ENCODE measurements around the gene HNRNPL. TPM values are rescaled to one million over a fixed set of nuclear protein-coding genes. Genes with fewer than 3 reads are reported as not detected.
A peak's percentile ranks its signal among the peaks of the same experiment; 100 is the strongest.

HNRNPL gene
- total RNA-seq, 1 experiment from 2014 or later = 710 TPM

- H4K8ac ChIP-seq (replicated peaks; ENCODE audit: insufficient read length, low read depth, low read length) = no peak overlapping the region
- H4K5ac ChIP-seq (ENCODE audit: insufficient read length, low read depth, low read length) = no peak overlapping the region
- H3K4me1 ChIP-seq (ENCODE audit: insufficient read depth, low read length) = no peaks in the 10 kb centered on the region
- H3K23ac ChIP-seq (ENCODE audit: insufficient read length, low read depth, low read length) = no peak overlapping the region
- no peak overlapping the region for H3K4ac ChIP-seq (ENCODE audit: low read depth, low read length)
- no peak overlapping the region for H2BK15ac ChIP-seq (ENCODE audit: low read depth, low read length)
- Mint-ChIP-seq H3K27ac (peak overlapping the region in 2 of 3 experiments; percentile 34 to 67; a peak in 4 of 7 replicates), H3K9me3 (no peaks in the 10 kb centered on the region; a peak in 1 of 5 replicates), H3K27me3 (ENCODE audit: low read depth) (peaks cover 2% of the 10 kb centered on the region; the same call in 1 of the 2 replicates), H3K36me3 (ENCODE audit: insufficient read depth in 1 of 3, low read depth in 3 of 3) (peaks cover 89 to 99% (median 98%) of the 10 kb centered on the region in 3 experiments), H3K4me3 (peak overlapping the region in 1 of 2 experiments; percentile 39; a peak in 2 of 5 replicates), H3K4me1 (peaks cover 20 to 23% of the 10 kb centered on the region in 2 experiments)
- no peak overlapping the region for H3K56ac ChIP-seq (ENCODE audit: insufficient read length, low read depth, low read length)
- no peak overlapping the region for H3T11ph ChIP-seq (ENCODE audit: low read length)
- TF ChIP-seq, protein P1, sequence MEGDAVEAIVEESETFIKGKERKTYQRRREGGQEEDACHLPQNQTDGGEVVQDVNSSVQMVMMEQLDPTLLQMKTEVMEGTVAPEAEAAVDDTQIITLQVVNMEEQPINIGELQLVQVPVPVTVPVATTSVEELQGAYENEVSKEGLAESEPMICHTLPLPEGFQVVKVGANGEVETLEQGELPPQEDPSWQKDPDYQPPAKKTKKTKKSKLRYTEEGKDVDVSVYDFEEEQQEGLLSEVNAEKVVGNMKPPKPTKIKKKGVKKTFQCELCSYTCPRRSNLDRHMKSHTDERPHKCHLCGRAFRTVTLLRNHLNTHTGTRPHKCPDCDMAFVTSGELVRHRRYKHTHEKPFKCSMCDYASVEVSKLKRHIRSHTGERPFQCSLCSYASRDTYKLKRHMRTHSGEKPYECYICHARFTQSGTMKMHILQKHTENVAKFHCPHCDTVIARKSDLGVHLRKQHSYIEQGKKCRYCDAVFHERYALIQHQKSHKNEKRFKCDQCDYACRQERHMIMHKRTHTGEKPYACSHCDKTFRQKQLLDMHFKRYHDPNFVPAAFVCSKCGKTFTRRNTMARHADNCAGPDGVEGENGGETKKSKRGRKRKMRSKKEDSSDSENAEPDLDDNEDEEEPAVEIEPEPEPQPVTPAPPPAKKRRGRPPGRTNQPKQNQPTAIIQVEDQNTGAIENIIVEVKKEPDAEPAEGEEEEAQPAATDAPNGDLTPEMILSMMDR (conservative IDR thresholded peaks at IDR 0.05) = no peak
- no peak overlapping the region for H4K91ac ChIP-seq (ENCODE audit: insufficient read length, low read depth, low read length)
- no peaks in the 10 kb centered on the region for H3K27me3 ChIP-seq (ENCODE audit: insufficient read depth, low read length)
- peaks cover 8% of the 10 kb centered on the region for H3K23me2 ChIP-seq (ENCODE audit: insufficient read length, low read depth, low read length, poor library complexity, severe bottlenecking)
- no peak overlapping the region for H2AFZ ChIP-seq (ENCODE audit: low read length)
- H2BK20ac ChIP-seq (ENCODE audit: low read depth, low read length, poor library complexity, severe bottlenecking) = no peak overlapping the region
- no peak overlapping the region for H3K18ac ChIP-seq (ENCODE audit: insufficient read length, low read depth, low read length)
- no peak for DNase-seq
- H3K79me2 ChIP-seq (ENCODE audit: insufficient read depth, low read length) = peaks cover 18% of the 10 kb centered on the region
- H2BK12ac ChIP-seq (ENCODE audit: insufficient read length, low read depth, low read length) = no peak overlapping the region
- H3K79me1 ChIP-seq (ENCODE audit: insufficient read depth, low read depth, low read length, poor library complexity, severe bottlenecking) = peaks cover 8% of the 10 kb centered on the region
- H3K4me2 ChIP-seq (ENCODE audit: insufficient read depth, insufficient read length, low read length) = no peak overlapping the region
- no peak overlapping the region for H2AK5ac ChIP-seq (ENCODE audit: insufficient read length, low read length)
- no CpG with 5 or more reads among the region's 11 CpGs for WGBS (ENCODE audit: extremely low coverage, insufficient read length, low lambda C conversion rate)
- H3K9ac ChIP-seq (ENCODE audit: extremely low read depth, insufficient read length, low read length) = no peak overlapping the region
- no peak overlapping the region for H2BK5ac ChIP-seq (ENCODE audit: insufficient read length, low read length)
- no peak overlapping the region for H3K27ac ChIP-seq (ENCODE audit: insufficient read length, low read depth, low read length)
- H3K14ac ChIP-seq (ENCODE audit: insufficient read depth, low read length) = no peak overlapping the region
- H2BK120ac ChIP-seq (ENCODE audit: low read depth, low read length, poor library complexity, severe bottlenecking) = no peak overlapping the region
- H3K9me3 ChIP-seq (ENCODE audit: control insufficient read depth, low read depth, low read length) = no peaks in the 10 kb centered on the region
- peaks cover 4% of the 10 kb centered on the region for H4K20me1 ChIP-seq (ENCODE audit: control insufficient read depth, insufficient read depth, insufficient read length)
These were observed 5.6 kb downstream of the HNRNPL start for GRCh38 chr19:38844093-38844686.
